GM21447 (cell line): ENCODE data around the gene CFL1.

ENCODE experiments used
- ATAC-seq: cut with Tn5 transposase; IDR thresholded peaks from one replicate; pipeline ENCODE4 v1.9.1; 2021; ENCODE audit not compliant: unreplicated experiment

CFL1 gene

DNA sequence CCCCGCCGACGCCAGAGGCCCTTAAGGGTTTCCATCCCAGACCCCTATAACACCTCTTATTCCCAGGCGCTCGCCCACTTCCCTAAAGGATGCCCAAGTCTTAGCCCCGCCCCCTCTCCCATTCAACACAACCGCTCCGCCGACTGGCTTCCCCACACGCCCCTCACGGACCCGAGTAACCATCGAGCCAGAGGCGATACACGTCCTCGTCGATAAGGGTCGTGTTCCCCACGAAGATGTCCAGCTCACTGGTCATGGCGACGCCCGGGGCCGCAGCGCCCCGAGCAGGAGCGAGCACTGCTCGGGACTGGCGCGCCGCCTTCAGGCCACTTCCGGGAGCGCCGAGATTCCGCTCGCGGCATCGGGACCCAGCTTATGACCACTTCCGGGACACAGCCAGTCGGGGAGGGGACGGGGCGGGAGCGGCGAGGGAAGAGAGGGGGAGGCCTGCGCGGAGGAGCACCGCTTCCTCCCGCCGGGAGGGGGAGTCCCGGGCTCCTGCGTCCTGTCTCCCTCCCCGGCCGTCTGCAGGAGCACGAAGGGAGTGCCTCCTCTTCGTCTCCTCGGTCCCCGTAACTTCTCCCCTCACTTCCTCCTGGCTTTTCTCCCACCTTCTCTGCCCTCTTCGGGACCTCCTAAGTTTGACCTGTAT, 30.3 kb upstream of the CFL1 start, which contains the start of gene FIBP:
Gene FIBP (minus strand): TSS at position 309 of the 652 bp plus-strand sequence. CDS start 53 bp downstream, at position 256.
- peak; percentile 41 for ATAC-seq

DNA sequence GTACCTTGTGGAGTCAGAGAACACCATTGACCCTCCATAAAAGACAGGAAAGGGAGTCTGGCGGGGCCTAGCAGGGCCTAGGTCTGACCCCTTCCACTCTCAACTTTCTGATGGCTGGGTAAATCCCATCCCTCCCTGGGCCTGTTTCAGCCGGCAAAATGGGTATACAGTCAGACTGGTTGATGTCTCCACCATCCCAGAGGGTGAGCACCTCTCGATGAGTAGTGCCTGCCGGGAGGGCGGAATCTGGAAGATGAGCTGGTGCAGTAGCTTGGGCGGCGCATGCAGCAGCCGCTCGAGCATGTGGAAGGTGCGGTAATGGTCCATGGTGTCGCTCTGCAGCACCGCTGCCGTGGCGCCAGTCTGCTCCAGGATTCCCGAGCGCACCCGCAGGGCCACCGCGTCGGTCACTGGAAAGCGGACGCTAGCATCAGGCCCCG, 29.8 kb upstream of the CFL1 start:
- peak; percentile 1 for ATAC-seq

DNA sequence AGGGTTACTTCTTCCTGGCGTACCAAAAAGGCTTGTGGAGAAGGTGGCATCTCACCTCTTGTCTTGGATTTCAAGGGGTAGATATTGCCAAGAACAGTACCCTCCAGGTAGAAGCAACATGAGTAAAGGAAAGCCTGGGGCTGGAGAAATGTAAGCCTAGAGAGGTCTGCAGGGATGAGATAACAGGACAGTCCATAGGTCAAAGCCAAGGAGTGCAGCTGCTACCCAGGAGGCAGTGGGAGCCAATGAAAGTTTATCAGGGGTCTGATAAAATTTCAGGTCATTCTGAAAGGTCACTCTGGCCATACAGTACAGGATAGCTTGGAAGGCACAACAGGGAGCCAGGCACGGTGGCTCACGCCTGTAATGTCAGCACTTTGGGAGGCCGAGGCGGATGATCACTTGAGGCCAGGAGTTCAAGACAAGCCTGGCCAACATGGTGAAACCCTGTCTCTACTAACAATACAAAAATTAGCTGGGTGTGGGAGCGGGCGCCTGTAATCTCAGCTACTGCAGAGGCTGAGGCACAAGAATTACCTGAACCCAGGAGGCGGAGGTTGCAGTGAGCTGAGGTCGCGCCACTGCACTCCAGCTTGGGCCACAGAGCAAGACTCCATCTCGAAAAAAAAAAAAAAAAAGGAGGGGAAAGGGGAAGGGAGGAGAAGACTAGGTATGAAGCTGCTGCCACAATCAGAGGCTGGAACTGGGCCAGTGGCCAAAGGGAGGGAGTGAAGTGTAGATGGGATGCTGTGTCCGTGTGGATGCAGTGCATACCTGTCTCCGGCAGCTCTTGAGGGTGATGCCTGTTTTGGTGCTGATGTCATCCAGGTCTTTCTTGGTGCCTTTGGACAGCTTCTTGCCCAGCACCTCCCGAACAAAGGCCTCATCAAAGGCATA, 29.1 kb upstream of the CFL1 start:
- no peak for ATAC-seq

DNA sequence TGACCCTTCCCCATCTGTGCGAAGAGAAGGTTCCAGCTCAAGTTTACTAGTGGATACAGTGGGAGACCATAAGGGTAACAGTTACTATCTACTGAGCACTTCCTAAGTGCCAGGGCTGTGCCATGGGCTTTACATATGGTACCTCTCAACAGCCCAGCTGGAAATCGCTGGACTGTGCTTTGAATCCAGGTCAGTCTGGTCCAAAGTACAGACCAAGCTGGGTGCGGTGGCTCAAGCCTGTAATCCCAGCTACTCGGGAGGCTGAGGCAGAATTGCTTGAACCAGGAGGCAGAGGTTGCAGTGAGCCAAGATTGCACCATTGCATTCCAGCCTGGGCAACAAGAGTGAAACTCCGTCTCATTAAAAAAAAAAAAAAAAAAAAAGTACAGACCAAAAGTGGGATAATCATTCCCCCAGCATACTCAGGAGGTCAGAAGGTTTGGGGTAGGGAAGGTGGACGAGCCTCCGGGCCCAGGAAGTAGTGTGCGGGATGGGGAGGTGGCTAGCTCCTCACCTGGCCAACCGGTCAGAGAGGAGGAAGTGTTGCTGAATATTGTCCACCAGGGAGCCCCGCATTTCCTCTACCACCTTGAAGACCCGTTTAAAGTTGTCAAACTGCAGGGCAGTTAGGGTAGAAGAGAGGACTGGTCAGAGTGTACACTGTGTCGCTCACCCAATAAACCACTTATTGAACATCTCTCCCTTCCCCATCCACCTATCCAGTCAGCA, 28.0 kb upstream of the CFL1 start:
- ATAC-seq: no peak

DNA sequence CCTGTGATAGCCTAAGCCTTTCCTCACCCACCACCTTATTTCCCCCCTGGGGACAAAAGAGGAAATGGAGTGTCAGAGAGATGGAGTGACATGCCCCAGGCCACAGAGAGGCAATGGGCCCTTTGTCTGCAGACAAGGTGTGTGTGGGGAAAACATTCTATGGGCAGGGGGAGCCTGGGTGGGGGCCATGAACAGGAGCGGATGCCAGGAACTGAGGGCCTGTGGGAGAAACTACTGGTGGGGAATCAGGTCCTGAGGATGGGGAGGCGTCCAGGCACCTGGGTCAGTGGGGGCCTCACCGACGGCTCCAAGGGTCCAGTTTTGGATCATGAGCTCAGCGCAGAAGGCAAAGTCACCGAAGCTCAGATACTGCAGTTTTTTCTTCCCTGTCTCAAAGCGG, 27.3 kb upstream of the CFL1 start:
- ATAC-seq: no peak

DNA sequence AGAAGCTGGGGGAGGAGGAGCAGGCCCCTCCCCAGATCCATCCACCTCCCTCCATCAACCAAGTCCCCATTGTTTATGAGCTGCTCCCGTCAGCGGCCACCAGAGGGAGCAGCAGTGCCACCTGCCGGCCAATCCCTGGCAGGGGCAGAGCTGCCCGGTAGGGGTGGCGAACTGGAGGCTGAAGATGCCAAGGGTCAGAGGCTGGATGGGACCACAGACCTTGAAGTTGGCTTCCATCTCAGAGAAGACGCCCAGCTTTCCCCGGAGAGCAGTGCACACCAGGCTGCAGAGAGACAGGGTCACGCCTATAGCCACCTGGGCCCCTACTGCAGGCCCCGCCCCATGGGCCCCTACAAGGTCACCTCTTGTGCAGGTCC, 26.7 kb upstream of the CFL1 start:
- ATAC-seq: no peak

DNA sequence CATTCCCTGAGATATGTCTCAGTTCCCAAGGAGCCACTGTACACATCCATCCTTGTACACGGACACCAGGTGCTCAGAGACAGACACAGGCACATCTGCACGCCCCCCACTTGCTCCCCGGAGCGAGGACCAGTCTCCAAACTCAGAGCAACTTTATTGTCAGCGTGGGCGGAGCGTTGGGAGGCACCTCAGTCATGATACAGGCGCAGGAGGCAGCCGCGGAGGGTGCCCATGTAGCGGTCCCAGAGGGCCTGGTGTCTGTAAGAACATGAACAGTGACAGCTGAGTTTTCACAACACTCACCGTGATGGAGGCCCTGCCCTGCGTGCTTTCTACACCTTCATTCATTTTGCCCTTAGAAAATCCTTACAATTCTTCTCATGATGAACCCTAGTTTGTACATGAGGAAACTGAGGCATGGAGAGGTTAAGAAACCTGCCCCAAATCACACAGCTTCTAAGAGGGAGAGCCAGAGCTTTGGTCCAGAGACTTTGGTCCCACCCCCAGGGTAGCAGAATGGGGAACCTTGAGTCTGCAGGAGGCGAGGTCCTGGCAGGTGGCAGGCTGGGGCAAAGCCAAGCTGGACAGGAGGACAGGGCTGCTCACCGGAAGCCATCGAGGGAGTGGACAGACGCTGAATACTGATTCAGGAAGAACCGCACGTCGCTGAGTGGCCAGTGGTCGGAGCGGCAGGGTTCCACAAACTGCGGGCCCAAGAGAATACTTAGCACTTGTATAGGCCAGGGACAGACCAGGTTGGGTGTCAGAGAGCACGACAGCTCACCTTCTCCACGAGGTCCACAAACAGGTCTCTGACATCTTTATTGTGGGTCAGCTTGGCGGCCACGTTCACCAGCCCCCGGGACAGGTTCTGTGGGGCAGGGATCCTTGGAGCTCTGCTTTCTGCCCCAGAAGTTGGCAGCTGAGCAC, 26.1 kb upstream of the CFL1 start:
- no peak for ATAC-seq

DNA sequence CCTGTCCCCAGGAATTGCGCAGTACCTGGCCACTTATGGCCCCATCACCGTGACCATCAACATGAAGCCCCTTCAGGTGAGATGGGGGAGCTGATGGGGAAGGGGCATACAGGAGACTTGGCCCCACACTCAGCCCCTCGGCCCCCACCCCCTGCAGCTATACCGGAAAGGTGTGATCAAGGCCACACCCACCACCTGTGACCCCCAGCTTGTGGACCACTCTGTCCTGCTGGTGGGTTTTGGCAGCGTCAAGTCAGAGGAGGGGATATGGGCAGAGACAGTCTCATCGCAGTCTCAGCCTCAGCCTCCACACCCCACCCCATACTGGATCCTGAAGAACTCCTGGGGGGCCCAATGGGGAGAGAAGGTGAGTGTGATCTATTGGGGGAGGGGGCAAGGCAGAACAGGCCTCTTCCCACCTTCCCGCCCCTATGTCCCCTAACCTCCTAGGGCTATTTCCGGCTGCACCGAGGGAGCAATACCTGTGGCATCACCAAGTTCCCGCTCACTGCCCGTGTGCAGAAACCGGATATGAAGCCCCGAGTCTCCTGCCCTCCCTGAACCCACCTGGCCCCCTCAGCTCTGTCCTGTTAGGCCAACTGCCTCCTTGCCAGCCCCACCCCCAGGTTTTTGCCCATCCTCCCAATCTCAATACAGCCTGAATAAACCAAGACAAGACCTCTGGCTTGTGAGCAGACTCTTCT, 25.2 kb upstream of the CFL1 start:
- no peak for ATAC-seq

DNA sequence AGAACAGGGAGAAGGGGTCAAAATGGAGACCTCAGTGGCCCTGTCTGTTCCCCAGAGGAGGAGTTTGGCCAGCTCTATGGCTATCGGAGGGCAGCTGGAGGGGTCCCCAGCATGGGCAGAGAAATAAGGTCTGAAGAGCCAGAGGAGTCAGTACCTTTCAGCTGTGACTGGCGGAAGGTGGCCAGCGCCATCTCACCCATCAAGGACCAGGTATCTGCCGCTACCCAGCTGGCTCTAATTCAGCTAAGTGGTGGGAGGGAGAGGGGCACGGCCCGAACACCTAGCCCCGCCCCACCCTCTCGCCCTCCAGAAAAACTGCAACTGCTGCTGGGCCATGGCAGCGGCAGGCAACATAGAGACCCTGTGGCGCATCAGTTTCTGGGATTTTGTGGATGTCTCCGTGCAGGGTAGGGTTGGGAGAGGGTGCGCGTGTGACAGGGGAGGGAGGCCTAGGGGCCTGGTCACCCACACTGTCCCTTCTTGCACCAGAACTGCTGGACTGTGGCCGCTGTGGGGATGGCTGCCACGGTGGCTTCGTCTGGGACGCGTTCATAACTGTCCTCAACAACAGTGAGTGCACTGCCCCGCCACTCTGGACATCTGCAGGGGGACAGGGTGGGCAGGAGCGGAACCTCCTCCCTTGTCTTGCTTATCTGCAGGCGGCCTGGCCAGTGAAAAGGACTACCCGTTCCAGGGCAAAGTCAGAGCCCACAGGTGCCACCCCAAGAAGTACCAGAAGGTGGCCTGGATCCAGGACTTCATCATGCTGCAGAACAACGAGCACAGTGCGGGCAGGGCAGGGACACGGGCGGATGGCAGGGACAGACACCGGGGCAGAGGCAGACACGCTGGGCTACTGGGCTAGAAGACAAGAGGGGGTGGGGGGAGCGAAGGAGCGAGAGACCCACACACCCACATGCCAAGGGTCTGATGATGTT, 24.4 kb upstream of the CFL1 start:
- ATAC-seq: no peak

DNA sequence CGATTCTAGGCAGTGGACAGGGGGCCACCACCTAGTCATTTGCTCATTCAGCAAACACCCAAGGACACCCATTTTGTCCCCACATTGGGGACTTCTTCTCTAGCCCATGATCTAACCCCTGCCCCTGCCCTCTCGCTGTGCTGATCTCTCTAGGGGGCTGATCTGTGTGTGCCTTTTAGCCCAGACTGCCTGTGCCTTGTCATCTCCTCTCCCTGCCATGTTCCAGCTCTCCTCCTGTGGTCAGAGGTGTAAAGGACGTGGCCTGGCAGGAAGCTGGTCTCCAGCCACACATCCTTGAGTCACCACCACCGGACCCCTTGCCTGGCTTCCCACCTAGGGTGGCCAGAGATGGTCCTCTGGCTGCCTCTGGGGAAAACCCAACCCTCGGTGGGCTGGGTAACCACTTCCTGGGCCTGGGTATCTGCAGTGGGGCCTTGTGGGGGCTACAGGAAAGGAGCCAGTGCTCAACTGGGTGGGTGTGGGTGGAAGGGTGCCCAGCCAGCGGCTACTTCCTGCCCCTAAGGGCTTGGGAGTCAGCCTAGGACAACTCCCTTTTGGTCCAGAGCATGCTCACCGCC, 23.0 kb upstream of the CFL1 start:
- ATAC-seq: no peak

DNA sequence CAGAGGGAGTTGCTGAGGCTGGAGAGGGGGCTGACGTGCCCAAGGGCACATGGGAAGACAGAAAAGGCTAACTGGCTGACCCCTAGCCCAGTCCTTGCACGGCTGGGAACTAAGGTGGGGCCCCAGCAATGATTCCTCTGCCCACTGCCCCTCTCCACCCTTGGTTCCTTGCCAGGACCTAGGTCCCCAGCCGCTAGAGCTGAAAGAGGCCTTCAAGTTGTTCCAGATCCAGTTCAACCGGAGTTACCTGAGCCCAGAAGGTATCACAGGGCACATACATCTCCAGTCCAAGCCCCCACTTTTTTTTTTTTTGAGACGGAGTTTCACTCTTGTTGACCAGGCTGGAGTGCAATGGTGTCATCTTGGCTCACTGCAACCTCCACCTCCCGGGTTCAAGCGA, 22.0 kb upstream of the CFL1 start:
- ATAC-seq: no peak

DNA sequence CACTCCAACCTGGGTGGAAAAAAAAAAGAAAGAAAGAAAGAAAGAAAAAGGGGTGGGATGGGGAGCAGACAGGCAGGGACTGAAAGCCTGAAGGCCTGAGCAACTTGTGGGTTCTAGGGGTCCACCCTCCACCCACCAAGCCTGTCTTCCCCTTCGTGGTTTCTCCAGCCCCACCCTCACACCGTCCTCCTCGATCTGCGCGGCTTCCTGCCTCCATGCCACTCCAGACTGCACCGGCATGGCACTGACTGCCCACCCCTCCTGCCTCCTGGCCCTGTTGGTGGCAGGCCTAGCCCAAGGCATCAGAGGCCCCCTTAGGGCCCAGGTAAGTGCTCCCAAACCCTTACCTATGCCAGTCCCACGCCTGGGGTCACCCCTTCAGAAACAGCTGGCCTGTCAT, 21.6 kb upstream of the CFL1 start, which contains the start of gene CTSW:
Gene CTSW (plus strand): TSS at position 221 of the 400 bp plus-strand sequence. CDS start 18 bp downstream, at position 239.
- ATAC-seq: no peak

DNA sequence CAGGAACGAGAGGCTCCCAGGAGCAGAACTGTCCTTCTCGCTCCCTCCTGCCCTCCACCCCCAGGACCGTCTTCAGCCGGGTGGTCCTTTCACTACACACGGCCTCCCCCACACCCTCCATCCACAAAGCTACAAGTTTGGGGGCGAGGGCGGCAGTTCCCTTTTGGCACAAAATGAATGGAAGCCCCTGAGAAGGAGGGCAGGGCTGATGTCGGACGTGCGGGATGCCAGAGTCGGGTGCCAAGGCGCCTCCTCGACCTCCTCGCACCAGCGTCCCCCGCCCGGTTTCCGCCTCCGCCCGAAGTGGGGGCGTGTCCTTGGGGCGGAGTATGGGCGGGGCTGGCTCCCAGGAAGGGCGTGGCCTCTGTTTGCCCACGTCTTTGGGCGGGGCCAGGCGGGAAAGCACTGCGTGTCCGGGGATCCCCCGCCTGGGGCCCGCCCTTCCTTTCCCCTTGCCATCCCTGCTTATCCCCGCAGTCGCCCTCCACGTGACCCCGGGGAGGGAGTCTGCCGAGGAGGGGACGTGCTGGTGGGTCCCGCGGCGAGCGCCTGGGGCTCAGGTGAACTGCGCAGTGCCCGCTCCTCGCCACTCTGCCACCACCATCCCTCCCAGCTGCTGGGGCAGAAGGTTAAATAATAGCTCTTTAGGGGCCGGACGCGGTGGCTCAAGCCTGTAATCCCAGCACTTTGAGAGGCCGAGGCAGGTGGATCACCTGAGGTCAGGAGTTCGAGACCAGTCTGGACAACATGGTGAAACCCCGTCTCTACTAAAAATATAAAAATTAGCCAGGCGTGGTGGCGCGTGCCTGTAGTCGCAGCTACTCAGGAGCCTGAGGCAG, 15.6 kb upstream of the CFL1 start:
- ATAC-seq: peak; percentile 73

DNA sequence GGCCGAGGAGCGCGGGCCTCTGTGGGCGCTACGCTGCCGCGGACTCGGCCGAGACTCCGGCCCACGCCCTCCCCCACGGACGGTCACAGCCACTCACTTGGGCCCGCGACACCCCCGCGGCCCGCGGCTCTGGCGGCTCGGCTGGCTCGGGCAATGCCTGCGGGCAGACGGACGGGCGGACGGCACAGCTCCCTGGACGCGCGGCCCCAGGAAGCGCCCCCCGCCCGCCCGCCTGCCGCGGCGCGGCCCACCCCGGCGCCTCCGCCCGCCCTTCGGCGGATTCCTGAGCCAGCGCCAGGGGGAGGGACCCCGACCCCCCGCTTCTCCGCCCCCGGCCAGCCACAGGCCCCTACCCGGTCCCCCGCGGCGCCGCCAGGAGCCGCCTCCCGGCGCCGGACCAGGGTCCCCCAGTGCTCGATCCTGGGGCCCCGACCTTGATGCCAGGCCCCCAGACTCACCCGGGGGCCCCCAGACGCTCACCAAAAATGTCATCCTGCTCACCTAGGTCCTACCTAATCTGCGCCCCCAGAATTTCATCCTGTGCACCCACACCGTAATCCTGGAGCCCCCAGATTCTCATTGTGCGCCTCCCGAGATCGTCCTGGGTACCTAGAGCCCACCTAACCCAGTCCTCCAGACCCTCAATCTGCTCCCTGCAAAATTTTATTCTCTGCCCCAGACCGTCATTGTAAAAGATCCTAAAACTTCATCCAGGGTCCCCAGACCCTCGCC, 14.8 kb upstream of the CFL1 start, which contains the start of gene EFEMP2:
Gene EFEMP2 (minus strand): TSS at position 215 of the 732 bp plus-strand sequence. CDS start 446 bp downstream, outside the sequence.
- no peak for ATAC-seq

DNA sequence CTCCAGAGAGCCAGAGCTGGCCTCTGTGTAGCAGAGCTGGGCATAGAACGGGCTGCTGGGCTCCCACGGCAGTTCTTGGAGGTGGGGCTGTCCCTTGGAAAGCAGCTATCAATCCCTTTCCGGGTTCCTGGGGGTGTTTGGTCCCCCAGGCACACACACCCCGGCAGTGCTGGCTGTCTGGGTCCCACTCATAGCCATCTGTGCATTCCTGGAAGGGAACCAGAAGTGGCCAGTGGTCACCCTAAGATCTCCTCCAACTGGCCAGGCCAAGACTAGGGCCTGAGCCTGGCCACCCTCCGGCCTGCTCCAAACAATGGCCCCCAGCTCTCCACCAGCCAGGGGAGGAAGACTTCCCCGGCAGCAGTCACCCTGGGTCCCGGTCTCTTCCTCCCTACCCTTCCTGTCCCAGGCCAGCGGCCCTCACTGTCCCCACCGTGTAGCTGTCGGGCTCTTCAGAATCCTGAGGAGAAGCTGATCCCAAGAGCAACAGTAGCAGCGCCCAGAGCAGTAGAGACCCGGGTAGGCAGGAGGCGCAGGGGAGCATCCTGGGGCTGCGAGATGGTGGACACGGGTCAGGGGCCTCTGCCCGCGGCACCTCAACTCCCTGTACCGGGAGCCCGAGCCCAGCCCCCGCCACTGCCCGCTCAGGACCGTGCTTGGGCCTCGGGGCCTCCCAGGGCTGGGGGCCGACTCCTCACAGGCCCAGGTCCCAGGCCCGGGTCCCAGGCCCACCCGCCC, 14.0 kb upstream of the CFL1 start:
- ATAC-seq: no peak
